WERI-Rb-1 (cell line): ENCODE measurements around the gene CAV2.

Experiments used
- DNase-seq: peaks from one replicate; pipeline ENCODE4 v3.0.0-alpha.2; 2020
- H3K27ac ChIP-seq: fragments of 250-450 bp; sonication (Bioruptor Pico); 2 replicates; pipeline ENCODE4 v1.5.1; 2020; ENCODE audit warnings: mild to moderate bottlenecking, moderate library complexity
- H3K27me3 ChIP-seq: fragments of 250-450 bp; sonication (Bioruptor Pico); 2 replicates; pipeline ENCODE4 v1.5.1; 2021; ENCODE audit warnings: mild to moderate bottlenecking, low read depth, moderate library complexity; ENCODE audit not compliant: insufficient read depth, severe bottlenecking
- H3K36me3 ChIP-seq: fragments of 250-450 bp; sonication (Bioruptor Pico); 2 replicates; pipeline ENCODE4 v1.5.1; 2020; ENCODE audit warnings: mild to moderate bottlenecking, moderate library complexity
- H3K4me3 ChIP-seq: 2 replicates; pipeline ENCODE4 v1.5.1; 2011; ENCODE audit warnings: low read depth, mild to moderate bottlenecking, control low read depth, low read length
- H3K9me3 ChIP-seq: fragments of 250-450 bp; sonication (Bioruptor Pico); 2 replicates; pipeline ENCODE4 v1.5.1; 2021; ENCODE audit warnings: mild to moderate bottlenecking, moderate library complexity; ENCODE audit not compliant: severe bottlenecking
- TF ChIP-seq, protein P1 (sequence below): IDR thresholded peaks from 2 replicates; pipeline ENCODE4 v1.5.1; 2011; ENCODE audit warnings: low read depth, mild to moderate bottlenecking, control low read depth, inconsistent platforms, low read length

The CAV2 gene

DNA sequence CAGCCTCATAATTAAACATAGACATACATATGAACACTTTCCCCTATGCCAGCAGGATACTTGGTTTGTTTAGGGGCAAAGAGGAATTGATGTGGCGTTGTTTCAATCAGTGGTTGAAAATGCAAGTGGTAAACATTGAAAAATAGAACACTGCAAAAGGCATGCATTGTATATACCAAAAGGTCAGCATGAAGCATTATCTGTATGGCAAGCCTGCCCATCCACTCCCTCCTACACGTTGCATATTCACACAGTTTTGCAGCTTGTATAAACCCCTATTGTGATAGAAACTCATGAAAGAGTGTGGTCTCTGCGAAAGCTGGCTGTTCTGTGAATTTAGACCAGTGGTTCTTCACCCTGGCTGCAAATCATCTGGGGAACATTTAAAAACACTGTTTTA, 42.4 kb downstream of the CAV2 start:
- no peaks in the 10 kb centered on the region for H3K9me3 ChIP-seq
- no peak overlapping the region for H3K27ac ChIP-seq
- TF ChIP-seq, protein P1, sequence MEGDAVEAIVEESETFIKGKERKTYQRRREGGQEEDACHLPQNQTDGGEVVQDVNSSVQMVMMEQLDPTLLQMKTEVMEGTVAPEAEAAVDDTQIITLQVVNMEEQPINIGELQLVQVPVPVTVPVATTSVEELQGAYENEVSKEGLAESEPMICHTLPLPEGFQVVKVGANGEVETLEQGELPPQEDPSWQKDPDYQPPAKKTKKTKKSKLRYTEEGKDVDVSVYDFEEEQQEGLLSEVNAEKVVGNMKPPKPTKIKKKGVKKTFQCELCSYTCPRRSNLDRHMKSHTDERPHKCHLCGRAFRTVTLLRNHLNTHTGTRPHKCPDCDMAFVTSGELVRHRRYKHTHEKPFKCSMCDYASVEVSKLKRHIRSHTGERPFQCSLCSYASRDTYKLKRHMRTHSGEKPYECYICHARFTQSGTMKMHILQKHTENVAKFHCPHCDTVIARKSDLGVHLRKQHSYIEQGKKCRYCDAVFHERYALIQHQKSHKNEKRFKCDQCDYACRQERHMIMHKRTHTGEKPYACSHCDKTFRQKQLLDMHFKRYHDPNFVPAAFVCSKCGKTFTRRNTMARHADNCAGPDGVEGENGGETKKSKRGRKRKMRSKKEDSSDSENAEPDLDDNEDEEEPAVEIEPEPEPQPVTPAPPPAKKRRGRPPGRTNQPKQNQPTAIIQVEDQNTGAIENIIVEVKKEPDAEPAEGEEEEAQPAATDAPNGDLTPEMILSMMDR: no peak
- H3K36me3 ChIP-seq: no peaks in the 10 kb centered on the region
- H3K4me3 ChIP-seq: no peak overlapping the region
- no peak for DNase-seq
- peaks cover 15% of the 10 kb centered on the region for H3K27me3 ChIP-seq

DNA sequence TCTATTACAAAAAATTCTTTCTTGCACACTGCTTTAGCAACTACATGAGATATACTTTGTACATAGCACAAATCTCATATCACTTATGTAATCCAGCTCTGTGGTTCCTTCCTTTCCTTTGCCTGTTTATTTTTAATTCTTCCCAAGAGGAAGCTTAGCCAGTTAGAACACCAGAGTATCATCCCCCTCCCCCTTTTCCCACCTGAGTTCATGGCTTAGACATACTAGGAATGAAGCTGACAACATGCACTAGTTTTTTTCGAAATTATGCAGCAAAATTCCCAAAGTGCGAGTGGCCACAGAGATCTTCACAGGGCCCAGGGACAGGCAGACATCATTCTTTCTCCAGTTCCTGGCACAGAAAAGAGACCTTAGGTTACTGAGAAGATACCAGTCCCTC, 43.1 kb downstream of the CAV2 start:
- no peaks in the 10 kb centered on the region for H3K9me3 ChIP-seq
- H3K4me3 ChIP-seq: no peak overlapping the region
- no peaks in the 10 kb centered on the region for H3K36me3 ChIP-seq
- no peak overlapping the region for H3K27ac ChIP-seq
- DNase-seq: no peak
- TF ChIP-seq, protein P1: no peak
- H3K27me3 ChIP-seq: peaks cover 15% of the 10 kb centered on the region

DNA sequence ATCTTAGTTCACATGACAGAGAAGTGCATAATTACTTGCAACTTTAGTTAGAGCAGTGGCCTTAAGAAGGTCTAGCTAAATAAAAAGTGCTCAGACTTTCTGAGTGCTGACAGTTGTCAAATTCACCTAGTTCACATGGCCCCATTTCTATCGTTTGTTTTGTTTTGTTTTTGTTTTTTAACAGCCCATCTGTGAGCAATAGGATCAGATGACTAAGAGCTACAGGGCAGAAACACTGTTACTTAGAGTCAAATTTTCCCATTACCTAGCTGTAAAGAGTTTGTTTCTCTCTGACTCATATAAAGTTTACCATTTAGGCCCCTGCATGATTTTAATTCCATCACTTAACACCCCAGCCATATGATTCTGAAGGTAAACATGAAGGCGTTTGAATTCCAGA, 44.1 kb downstream of the CAV2 start:
- no peak overlapping the region for H3K27ac ChIP-seq
- peaks cover 17% of the 10 kb centered on the region for H3K27me3 ChIP-seq
- TF ChIP-seq, protein P1: no peak
- no peak for DNase-seq
- no peaks in the 10 kb centered on the region for H3K9me3 ChIP-seq
- no peaks in the 10 kb centered on the region for H3K36me3 ChIP-seq
- H3K4me3 ChIP-seq: no peak overlapping the region

DNA sequence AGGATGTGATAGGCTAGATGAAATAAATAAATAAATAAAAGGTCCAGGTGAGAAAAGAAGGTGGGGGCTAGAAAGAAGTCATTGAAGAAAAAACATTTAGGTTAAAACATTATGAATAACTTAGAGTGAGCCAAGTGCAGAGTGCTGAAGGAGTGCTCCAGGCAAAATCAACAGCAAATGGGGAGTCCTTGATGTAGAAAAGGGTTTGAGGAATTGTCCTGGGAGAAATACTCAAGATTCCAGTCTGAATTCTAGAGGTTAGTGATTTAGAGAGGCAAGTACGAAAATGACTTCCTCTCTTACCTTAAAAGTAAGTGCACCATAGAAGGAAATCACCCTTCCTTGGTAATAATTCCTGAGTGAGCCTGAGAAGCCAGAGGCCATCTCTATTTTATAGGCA, 44.9 kb downstream of the CAV2 start:
- no peak for DNase-seq
- H3K36me3 ChIP-seq: no peaks in the 10 kb centered on the region
- H3K9me3 ChIP-seq: no peaks in the 10 kb centered on the region
- TF ChIP-seq, protein P1: no peak
- H3K4me3 ChIP-seq: no peak overlapping the region
- no peak overlapping the region for H3K27ac ChIP-seq
- peaks cover 19% of the 10 kb centered on the region for H3K27me3 ChIP-seq

DNA sequence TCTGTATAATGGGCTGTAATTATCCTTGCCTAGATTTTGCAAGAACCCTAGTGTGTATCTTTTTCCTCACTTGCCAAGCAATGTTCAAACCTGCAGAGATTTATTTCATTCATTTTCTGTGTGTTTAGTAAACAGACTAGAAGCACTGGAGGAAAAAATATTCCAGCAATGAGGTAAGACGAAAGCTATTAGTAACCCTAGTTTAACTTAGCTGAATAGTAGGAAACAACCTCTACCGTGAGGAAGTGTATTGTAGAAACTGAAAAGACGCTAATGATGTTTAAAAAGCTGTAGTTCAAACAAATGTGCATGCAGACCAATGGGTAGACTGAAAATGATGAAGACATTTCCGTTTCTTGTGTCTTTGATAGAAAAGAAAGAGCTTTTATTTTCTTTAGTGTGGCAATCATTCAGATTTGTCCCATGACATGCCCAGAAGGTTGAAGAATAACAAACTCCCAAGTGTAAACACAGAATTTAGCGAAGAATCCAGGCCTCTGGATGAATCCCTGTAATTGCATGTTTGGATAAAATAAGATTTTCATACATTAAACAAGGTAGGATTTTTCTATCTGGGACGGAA, 46.0 kb downstream of the CAV2 start:
- DNase-seq: no peak
- TF ChIP-seq, protein P1: no peak
- Histone ChIP-seq H3K27me3 (peaks cover 24% of the 10 kb centered on the region), H3K4me3 (no peak overlapping the region), H3K36me3 (no peaks in the 10 kb centered on the region), H3K9me3 (no peaks in the 10 kb centered on the region), H3K27ac (no peak overlapping the region)

DNA sequence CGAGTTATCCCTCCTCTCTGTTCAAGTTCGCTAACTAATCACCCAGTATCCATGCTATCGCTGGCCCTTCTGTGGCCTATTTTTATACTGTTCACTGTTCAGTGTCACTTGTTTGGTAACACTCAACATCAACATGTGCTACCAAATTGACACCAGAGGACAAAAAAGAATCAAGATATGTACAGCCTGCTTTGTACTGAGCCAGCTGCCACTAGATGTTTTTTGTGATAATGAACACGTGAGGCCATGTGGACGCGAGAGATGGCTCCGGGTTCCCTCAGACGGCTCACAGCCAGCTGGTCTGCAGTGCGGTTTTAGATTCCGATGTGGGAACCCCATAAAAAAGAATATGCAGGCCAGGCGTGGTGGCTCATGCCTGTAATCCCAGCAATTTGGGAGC, 46.5 kb downstream of the CAV2 start:
- H3K9me3 ChIP-seq: no peaks in the 10 kb centered on the region
- no peaks in the 10 kb centered on the region for H3K36me3 ChIP-seq
- TF ChIP-seq, protein P1: no peak
- peaks cover 28% of the 10 kb centered on the region for H3K27me3 ChIP-seq
- H3K4me3 ChIP-seq: no peak overlapping the region
- no peak for DNase-seq
- H3K27ac ChIP-seq: no peak overlapping the region
